Glomerular endothelial cell (primary cell): ENCODE measurements around the gene RBBP7. TPM values are rescaled to one million over a fixed set of nuclear protein-coding genes. Genes with fewer than 3 reads are reported as not detected.

Experiments used
- DNase-seq: peaks from one replicate; pipeline ENCODE4 v3.0.0-alpha.2; 2011; ENCODE audit warnings: low read depth, low spot score; ENCODE audit errors: extremely low read depth
- total RNA-seq: library from RNA; depleted of rRNA; stranded (reverse); fragments of >200 nt; gene quantifications from 2 replicates; pipeline ENCODE4 v1.2.3, GENCODE V29; 2015

Gene RBBP7
- total RNA-seq, 1 donor from 2014 or later, result 66.3 TPM

DNA sequence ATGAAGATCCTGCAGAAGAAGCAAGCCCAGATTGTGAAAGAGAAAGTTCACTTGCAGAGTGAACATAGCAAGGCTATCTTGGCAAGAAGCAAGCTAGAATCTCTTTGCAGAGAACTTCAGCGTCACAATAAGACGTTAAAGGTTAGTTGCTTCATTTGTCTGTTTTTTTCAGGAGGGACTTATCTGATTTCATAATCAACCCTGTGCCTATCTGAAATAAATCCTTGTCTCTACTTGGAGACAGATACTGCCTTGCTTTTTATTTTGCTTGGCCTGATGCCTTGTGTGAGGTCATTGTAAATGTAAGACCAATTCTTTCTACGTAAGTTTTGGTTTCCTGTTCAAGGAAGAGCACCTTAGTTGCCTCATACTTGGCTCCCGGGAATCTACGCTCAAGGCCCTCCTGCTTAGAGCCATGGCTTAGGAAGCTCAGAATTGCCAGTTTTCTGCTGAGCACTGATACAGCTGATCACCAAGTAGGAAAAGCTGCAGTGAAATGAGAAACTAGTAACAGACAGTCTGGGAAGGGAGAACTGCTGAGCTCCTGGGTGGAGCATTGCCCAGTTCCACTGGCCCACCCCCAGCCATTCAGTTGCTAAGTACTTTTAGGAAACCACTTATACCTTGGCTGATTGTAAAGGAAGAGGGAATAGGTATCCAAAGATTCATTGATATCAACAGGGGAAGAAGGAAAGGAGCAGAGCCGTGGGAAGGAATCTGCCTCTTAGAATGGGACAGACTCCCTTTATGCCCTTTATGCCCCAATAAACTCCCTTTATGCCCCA is 41.8 kb downstream of the RBBP7 start:
- DNase-seq, result no peak

DNA sequence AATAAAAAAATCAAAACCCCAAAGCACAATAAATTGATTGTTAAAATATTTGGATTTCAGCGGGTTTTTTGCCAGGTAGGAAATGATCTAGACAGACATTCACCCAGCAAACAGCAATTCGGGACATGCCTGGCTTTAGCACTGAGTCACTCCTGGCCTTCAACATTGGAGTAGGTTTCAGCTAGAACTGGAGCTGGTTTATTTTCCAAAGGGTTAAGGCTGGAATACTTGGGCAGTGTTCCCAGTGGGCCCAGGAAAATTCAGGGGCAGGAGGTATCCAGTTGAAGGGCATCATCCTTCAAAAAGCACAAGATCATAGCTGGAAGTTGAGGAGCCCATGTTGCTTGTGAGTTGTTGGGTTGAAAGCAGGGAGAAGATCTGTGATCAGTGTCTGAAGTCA is 42.9 kb downstream of the RBBP7 start:
- DNase-seq, result no peak

DNA sequence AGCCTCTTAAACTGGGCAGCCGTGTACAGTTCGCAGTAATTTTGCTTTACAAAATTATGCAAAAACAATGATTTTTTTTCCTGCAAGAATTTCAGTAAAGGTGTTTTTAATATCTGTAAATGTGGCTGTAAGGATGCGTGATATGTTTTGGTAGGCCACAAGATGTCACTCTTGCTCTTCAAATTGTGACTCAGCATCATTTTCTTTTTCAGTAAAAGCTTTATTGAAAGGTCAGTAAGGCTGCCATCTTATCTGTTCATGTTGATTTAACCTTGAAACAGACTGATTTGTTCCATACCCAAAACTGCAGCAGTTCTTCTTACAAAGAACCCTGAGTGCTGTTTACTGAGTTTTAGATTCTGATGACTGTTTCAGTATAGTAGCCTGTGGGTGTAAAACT is 44.0 kb downstream of the RBBP7 start:
- no peak for DNase-seq

DNA sequence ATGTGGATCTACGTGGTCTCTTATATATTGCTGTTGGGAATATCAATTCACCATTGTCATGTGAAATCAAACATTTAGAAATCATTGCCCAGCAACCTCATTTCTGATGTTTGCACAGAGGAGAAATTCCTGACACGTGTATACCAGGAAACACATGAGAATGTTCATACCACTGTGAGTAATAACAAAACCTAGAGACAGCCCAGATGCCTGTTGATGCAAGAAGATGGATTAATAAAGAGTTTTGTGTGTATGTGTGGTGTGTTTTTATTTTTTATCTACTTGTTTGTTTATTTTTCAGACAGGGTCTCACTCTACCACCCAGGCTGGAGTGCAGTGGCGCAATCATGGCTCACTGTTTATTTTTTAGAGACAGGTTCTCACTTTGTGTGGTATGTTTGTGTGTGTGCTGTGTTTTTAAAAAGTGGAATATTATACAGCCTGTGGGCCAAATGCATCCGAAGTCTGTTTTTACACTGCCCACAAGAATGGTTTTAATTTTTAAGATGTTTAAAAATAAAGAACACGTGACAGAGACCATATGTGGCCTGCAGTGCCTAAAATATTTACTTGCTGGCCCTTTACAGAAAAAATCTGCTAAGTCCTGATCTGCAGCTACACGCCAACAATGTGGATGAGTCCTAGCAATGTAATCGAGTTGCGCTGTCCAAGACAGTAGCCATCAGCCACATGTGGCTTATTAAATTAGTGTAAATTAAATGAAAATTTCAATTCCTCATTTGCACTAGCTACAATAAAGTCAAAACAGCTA is 44.7 kb downstream of the RBBP7 start:
- peak; percentile 73 for DNase-seq

DNA sequence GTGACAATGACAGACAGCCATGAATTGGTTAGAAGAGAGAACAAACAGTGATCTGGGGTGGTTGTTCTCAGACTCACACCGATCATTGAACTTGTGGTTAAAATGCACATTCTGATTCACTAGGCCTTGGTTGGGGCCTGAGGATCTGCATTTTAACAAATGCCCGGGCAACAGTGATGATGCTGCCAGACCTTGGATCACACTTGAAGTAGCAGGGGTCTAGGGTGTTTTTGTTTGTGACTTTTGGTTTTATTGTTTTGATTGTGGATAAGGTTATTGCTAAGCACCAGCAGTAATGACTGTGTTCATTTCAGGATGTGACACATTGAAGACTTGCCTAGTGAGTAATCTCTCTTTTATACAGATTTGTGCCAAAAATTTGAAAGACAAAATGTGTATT is 47.4 kb downstream of the RBBP7 start:
- DNase-seq, result peak; percentile 89

DNA sequence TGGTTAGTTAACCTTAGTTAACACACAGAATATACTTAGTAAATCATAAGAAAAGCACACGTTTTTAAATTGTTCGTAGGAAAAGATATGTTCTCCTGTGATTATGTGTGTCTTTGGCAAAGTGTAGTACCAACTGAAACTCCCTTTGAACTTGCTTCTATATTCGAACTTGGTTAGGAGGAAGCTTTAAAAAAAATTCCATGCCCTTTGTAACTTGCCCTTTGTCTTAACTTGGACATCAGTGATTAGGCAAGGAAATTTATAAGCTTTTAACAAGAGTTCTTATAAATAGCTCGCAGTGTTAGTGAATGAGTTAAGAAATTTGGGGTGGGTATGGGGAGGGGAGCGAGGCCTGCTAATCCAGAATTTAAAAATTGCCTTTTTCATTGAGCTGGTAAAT is 50.5 kb downstream of the RBBP7 start:
- no peak for DNase-seq

DNA sequence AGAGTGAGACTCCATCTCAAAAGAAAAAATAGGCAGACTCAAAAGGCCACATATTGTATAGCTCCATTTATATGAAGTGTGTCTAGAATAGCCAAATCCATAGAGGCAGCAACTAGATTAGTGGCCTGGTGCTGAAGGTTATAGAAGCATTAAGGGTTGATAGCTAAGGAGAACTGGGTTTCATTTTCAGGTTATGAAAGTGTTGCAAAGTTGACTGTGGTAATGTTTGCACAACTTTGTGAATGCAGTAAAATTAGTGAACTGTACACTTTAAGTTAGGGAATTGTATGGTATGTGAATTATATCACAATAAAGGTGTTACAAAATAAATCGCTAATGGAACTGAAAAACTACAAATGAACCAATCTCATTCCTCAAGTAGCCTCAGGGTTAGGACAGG is 55.6 kb downstream of the RBBP7 start:
- DNase-seq, result no peak

DNA sequence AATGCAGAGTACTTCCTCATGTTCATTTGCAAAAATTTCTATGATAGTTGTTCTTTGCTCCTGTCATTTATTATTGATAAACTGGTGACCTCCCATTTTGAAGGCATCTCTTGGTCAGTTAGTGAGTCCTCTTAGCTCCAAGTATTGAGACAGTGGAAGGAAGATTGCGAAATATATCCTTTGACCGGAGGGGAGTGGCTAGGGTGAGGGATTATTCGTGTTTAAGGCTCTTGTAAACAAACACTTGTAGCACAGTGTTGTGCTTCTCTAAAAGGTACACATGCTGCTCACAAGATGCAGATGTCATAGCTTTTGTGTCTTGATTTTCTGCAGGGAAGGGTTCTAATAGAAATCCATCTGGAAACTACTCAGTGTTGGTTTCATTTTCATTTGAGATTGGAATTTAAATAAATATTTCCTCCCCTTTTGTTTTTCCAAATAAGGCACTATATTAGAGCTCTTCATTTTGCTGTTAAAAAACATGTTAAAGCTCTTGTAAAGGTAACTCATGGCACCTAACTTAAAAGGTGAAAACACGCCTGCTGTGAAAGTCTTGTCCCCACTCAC is 62.1 kb downstream of the RBBP7 start:
- DNase-seq, result no peak

DNA sequence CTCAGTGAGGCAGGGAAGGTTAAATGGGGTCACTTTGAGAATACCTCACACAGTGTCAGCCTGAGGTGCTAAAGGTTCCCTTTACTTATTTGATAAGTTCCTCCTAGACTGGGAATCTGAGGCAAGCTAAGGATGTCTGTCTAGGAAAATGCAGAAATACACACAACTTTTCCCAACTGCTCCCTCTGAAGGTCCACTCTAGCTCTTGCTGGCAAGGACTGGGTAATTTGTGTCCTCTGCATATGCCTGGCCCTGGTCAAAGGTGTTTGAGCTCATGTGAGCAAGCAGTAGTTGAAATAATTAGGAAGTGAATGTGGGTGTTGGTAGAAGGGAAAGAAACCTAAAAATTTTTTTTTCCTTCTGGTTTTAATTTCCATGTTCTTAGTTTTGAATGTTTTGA is 62.6 kb downstream of the RBBP7 start:
- no peak for DNase-seq

DNA sequence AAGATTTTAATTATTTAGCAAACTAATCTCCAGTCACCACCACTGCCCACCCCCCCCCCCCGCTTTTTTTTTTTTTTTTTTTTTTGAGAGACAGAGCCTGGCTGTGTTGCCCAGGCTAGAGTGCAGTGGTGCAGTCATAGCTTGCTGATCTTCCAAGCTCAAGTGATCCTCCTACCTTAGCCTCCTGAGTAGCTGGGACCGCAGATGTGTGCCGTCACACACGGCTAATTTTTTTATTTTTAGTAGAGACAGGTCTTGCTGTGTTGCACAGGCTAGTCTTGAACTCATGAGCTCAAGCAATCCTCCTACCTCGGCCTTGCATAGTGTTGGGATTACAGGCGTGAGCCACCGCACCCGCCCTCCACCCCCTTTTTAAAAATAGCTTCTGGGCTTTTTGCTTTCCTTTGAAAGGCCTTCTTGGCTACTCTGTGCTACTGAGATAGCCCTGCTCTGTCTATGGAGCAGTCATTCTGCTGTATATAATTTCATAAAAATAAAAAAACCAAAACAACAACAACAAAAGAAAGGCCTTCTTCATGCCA is 65.2 kb downstream of the RBBP7 start:
- DNase-seq, result no peak

DNA sequence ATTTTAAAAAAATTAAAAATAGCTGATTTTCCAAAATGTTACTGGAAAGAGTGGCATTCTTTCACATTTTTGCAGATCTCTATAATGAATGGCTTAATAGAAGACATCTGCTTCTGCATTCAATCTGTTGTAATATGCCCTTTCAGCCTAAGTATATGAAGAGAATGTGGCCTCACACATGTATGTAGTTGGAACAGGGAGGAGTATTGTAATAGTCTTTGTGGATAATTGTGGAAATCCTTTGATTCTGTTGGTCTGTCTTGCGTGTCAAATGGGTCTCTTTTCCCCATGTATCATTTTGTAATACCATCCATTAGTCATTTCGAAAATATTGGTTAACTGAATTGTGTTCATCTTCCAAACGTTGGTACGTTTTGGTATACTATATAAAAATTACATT is 72.3 kb downstream of the RBBP7 start:
- no peak for DNase-seq

DNA sequence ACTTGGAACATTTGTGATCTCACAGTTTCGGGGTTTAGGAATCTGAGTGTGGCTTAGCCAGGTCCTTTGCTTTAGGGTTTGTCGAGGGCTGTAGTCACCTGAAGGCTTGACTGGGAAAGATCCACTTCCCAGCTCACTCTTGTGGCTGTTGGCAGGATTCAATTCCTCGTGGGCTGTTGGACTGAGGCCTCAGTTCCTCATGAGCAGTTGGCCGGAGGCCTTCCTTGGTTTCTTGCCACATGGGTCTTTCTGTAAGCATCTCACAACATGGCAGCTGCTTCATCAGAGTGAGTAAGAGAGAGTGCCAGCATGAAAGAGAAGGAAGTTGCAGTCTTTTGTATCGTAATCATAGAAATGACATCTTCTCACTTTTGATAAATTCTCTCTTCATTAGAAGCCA is 72.8 kb downstream of the RBBP7 start:
- no peak for DNase-seq

DNA sequence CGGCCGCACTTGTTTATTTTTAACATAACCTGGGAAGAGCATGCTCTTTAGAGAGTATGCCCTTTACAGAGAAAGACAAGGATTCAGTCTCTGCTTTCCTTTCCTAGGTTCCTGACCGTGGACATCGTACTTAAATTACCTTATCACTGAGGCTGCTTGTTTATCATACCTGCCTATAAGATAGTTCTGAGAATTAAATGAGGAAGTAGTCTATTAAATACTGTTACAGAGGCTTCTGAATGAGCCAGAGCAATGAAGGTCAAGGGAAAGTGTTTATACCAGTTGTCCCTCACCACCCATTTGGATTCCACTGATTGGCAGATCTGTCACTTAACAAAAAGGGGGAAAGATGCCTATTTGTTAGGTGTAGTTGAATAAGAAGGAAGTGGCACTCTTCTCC is 73.9 kb downstream of the RBBP7 start:
- no peak for DNase-seq

Other genes starting within 250 kb of the RBBP7 start
- not detected in 2 replicates for gene S100G, start 220.2 kb downstream of the RBBP7 start, total RNA-seq
- 13.3 and 15.5 TPM in 2 replicates for gene CTPS2, start 157.7 kb downstream of the RBBP7 start, total RNA-seq
- gene SYAP1, start 150.8 kb downstream of the RBBP7 start, total RNA-seq, result 22.2 and 23.6 TPM in 2 replicates
- 6.8 and 8.3 TPM in 2 replicates for gene TXLNG, start 83.9 kb downstream of the RBBP7 start, total RNA-seq
- 2.8 and 10.4 TPM in 2 replicates for gene REPS2, start 76.3 kb upstream of the RBBP7 start, total RNA-seq